Measurements from ENCODE around the gene RPL39L.

The RPL39L gene

DNA sequence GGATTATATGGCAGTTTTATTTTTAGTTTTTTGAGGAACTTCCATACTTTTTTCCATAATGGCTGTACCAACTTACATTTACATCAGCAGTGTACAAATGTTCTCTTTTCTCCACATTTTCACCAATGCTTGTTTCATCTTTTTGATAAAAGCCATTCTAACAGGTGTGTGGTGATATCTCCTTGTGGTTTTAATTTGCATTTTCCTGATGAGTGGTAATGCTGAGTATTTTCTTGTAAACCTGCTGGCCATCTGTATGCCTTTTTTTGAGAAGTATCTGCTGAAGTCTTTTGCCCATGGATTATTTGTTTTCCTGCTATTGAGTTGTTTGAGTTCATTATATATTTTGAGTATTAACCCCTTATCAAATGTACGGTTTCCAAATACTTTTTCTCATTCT is 50.6 kb downstream of the RPL39L start:
- DNase-seq = no peak

DNA sequence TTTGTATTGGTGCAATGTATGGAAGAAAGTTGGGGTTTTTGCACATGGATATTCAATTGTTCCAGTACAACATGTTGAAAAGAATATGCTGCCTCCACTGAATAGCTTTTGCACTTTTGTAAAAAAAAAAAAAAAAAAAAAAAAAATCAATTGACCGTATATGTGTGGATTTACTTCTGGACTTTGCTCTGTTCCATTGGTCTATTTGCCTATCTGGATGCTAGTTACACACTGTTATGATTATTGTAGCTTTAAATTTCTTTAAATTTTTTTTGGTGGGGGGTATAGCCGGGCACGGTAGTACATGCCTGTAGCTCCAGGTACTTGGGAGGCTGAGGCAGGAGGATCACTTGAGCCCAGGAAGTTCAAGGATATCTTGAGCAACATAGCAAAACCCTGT is 52.5 kb downstream of the RPL39L start:
- no peak for DNase-seq

DNA sequence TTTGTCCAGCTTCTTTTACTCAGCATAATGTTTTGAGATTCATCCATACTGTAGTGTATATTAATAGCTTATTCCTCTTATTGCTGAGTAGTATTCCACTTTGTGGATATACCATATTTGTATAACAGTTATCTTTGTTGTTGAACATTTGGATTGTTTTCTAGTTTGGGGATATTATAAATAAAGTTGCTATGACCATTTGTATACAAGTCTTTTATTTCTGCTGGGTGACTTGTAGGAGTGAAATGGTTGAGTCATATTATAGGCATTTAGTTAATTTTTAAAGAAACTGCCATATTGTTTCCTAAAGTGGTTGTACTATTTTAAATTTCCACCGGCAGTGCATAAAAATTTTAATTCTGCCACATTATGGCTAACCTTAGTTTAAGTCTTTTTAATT is 53.4 kb downstream of the RPL39L start:
- no peak for DNase-seq

DNA sequence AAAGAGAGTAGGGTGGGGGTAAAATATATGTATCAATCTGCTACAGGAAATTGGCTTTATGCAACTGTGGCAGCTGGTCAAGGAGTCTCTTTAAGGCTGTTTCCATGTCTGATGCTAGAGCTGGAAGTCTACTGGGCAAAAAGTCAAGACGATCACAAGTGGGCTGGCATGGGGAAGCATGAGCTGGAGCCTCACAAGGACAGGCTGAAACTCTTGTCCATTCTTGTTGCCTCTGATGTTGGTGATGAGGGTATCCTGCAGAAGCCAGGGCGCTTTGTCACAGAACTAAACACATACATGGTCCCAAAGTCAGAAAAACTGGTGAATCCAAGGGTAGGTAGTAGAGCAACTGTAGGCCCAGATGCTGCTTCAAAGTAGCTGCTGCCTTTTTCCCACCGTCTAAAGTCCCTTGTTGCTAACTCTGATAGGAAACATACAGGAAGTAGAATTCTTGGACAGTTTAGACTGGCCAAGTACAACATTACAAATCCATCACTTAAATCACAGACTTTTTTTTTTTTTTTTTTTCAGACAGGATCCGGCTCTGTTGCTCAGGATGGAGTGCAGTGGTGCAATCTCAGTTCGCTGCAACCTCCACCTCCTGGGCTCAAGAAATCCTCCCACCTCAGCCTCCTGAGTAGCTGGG is 54.2 kb downstream of the RPL39L start:
- DNase-seq = no peak

DNA sequence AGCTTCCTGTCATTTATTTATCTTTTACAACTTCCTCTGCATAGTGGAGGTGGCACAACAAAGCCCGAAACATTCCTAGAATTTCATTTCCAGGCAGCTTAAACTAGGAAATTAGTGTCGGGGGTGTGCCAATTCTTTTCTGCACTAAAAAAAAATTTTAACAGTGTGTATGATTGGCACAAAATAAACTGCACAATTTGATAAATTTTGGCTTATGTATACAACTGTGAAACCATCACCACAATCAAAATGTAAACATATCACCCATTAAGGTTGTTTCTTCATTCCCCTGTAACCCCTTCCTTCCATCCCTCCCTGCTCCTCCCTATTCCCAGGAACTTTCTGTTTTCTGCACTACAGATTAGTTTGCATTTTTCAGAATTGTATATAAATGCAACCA is 54.7 kb downstream of the RPL39L start:
- DNase-seq = no peak

DNA sequence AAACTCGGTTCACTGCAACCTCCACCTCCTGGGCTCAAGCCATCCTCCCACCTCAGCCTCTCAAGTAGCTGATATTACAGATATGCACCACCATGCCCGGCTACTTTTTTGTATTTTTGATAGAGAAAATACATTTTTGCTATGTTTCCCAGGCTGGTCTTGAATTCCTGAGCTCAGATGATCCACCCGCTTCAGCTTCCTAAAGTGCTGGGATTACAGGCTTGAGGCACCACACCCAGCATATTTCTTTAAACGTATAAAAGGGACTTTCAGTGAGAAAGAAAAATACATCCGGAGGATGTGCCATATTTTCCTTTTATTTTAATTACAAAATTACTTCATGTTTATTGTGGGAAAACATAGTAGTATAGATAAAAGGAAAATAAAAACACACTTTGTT is 55.2 kb downstream of the RPL39L start:
- DNase-seq = no peak

DNA sequence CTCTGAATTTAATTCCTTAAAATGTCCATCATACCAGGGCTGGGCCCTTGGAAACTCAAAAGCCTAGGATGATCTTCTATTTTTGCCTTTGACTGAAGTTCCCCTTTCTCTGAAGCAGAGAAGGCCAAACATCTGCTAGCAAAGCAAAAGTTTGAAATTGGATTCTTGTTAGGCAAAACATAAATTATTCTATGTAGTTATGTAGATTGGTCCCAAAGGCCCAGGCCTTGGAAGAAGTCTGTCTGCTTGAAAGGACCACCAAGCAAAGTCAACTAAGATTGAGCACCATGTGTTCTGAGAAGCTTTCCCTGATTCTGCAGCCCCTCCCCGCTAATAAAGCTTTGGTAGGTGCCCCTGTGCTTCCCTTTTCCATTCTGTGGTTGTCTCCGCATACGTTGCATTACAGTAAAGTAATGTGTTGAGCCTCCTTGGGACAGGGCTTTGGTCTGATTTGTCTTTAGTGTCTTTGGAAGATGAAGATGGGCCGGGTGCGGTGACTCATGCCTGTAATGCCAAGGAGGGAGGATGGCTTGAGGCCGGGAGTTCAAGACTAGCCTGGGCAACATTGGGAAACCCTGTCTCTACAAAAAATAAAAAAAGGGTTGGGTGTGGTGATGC is 56.4 kb downstream of the RPL39L start:
- DNase-seq = no peak

DNA sequence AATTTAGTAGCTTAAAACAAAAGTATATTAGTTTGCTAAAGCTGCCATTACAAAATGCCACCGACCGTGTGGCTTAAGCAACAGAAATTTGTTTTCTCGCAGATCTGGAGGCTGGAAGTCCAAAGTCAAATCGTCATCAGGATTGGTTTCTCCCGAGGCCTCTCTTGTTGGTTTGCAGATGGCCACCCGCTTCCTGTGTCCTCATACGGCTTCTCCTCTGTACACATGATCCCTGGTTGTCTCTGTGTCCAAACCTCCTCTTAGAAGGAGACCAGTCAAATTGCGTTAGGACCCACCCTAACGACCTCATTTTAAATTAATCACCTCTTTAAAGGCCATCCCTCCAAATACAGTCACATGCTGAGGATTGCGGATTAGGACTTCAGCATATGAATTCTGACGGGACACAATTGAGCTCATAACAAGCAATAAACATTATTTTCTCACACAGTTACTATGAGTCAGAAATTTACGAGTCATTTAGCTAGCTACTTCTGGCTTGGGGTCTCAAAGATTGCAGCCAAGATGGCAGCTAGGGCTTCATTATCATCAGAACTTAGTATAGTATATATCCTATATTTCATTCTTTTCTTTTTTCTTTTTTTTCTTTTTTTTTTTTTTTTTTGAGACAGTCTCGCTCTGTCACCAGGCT is 58.4 kb downstream of the RPL39L start:
- DNase-seq = no peak

DNA sequence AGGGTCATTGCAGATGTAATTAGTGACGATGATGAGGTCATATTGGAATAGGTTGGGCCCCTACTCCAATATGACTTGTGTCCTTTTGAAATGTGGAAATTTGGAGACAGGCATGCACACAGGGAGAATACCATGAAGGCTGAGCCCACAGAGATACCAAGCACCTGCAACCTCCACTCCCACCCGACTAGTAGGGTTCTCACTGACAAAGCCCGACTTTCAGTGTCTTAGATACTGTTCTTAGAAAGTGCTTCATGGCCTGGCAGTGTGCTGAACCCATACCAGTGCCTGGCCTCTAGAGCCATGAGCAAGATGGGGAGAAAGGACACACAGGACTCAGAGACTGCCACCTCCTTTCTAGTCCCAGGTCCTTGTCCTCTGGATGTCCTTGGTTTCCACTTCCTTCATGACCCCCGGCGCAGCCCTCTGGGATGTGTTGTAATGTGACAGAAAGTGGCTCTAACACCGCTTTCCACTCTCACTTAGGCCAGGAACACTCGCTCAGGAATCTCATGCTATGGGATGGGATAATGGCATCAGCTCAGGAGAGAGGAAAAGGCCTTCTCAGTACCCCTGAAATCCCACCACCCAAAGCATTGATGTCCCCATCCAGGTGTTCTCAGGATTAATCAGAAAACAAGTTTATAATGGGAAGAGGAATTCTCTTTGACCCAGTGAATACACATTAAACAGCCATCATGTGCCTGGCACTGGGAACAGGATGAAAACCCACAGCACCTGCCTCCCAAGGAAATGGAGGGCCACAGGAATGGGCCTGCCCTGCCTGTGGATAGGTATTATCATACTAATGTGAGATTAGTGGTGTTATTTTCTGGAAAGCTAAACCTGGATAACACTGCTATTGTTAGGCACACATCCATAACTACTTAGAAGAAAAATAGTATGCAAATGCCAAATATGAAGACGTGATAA is 59.9 kb downstream of the RPL39L start:
- DNase-seq = no peak

DNA sequence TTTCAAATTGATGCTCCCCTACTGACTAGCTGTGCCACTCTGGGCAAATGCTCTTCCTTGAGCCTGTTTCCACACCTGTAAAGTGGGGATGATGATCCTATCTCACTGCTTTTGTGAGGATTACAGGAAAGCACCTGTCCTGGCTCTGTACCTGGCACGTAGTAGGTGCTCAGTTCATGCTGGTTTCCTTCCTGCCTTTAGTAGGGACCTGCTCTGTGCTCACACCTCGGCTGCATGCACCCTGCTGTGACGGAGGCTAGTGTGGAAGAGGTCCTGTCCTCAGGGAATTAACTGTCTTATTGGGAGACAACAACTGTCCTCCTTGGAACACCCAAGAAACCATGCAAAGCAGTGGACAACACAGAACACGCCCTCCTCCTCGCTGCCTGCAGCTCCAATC is 61.8 kb downstream of the RPL39L start:
- no peak for DNase-seq

DNA sequence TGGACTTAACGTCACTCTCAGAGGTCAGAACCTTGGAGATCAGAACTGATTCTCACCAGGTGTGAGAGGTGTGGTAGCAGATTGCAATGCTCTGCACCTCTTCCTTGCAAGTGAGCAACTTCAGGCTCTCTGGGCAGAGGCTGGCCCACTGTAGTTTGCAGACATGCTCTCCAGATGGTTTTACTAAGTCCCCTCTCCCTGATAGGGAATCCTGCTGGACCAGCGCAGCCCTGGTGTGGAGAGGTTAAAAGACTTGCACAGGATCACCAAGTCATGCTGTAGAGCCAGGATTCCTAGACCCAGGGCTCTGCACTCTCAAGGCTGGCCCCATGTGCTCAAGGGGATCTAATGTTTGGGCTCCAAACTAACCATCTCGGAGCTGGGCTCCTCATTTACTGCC is 62.2 kb downstream of the RPL39L start:
- no peak for DNase-seq

DNA sequence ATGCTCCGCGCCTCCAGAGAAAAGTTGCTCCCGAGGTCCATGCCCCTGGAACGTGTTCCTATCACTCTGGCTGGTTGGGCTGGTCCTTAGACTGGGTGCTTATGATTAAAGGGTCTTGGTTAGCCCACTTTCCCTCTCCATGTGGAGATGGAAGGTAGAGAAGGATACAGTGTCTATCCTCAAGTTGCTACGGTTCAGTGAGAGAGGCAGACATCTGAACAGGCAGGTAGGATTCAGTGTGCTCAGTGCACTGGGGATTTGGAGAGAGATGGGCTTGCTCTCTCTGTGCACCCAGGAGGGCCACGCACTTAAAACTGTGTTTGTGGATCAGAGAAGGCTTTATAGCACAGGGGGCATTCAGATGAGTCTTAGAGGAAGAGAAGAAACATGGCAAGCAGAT is 63.0 kb downstream of the RPL39L start:
- DNase-seq = no peak

DNA sequence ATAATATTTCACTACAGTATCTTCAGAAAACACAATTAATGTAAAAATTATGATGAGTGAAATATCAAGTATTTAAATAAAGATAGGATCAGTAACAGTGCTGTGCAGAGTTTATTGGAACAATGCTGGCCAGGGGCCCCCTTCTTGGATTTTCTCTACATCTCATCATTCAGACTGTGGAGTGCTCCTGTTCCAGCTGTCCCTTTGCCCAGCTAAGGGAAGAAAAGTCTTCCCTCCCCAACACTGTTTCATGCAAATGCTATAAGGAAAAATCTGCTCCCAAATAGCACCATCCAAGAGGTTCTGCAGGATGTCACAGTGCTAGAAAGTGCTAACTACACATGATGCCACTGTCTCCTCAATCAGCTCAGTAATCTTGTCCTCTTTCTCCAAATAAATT is 64.5 kb downstream of the RPL39L start:
- DNase-seq = no peak

DNA sequence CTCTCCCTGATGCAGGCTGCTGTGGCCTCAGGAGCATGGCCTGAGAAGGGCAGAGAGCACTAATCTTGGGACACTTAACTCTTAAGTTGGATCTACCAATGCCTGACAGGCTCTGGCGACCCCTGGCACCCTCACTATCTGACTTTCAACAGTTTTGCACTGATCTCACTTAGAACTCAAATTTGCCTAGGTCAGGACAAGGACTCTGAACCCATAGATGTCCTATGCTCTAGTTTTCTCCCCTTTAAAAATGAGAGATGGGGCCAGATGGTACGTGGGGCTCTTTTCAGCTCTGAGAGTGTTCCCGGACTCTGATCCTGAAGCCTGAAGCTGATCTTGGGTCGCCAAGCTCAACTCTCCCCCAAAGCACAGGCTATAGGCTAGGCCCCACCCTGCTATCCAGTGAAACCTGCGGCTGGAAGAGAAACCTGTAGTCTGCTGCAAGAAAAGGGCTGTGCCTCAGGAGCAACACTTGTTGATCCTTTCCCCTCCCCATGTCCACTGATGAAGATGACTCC is 65.7 kb downstream of the RPL39L start:
- DNase-seq = no peak

DNA sequence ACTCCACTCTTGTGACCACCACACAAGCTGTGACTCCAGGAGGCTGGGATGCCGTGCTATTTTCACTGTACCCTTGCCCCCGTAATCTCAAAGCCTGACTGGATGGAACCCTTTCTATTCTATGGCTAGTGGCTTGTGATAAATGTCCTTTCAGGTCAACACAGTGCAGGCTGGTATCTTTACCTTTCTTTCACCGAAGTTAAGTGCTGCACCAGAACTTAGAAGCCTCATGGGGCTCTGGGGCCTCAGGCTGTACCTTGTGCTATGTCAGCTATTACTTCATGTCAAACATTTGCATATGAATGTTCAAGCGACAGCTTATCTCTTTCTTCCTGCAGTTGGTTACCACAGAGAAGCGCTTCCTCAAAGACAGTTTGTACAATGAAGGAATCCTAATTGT is 66.8 kb downstream of the RPL39L start:
- DNase-seq = no peak

DNA sequence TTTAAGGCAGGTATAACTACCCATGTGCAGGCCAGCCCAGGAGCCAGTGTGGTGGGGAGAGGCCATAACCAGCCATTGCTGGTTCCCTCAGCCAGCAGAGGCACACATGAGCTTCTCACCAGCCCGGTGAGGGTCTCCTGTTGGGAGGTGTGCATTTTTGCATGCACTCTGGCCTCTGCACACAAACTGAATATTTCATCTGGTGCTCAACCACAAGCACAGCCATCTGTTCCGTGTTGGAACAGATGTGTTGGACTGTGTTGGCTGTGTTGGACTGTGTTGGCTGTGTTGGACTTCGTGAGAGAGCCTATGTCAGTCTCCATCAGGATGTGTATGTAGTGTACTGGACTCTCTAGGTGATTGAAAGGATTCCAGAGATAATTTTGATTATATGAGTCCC is 67.2 kb downstream of the RPL39L start:
- no peak for DNase-seq
